ENCODE data around the gene CFAP91. TPM values are rescaled to one million over a fixed set of nuclear protein-coding genes. Genes with fewer than 3 reads are reported as not detected.

Gene CFAP91
- total RNA-seq, 1 experiment from 2014 or later = 1.5 TPM

DNA sequence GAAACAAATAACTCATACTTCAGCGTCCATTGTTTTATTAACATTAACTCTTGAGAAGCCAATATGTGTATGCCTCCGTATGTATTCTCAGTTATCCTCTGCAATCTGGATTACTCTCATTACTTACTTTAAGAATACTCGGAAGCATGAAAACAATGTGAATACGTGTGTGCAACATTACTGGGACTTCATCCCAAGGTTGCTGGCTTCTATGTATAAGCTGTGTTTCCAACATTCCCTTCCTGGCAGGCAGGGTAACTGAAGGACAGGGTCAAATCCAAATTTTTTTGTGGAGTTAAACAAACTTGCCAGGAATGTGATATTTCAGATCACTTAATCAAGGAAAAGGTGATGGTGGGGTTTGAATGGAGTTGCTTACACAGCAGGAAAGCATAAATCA lies 44.5 kb downstream of the CFAP91 start:
- intact Hi-C loops (cut with micrococcal nuclease; ENCODE audit: unreplicated experiment) = no loop called here
- TF ChIP-seq, protein P1, sequence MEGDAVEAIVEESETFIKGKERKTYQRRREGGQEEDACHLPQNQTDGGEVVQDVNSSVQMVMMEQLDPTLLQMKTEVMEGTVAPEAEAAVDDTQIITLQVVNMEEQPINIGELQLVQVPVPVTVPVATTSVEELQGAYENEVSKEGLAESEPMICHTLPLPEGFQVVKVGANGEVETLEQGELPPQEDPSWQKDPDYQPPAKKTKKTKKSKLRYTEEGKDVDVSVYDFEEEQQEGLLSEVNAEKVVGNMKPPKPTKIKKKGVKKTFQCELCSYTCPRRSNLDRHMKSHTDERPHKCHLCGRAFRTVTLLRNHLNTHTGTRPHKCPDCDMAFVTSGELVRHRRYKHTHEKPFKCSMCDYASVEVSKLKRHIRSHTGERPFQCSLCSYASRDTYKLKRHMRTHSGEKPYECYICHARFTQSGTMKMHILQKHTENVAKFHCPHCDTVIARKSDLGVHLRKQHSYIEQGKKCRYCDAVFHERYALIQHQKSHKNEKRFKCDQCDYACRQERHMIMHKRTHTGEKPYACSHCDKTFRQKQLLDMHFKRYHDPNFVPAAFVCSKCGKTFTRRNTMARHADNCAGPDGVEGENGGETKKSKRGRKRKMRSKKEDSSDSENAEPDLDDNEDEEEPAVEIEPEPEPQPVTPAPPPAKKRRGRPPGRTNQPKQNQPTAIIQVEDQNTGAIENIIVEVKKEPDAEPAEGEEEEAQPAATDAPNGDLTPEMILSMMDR (IDR thresholded peaks at IDR 0.05; ENCODE audit: unreplicated experiment) = no peak
- DNase-seq = no peak
- Mint-ChIP-seq H3K4me1 (ENCODE audit: low read depth, unreplicated experiment) (no peaks in the 10 kb centered on the region), H3K36me3 (ENCODE audit: insufficient read depth, unreplicated experiment) (no peaks in the 10 kb centered on the region), H3K27me3 (ENCODE audit: unreplicated experiment) (peaks cover 8% of the 10 kb centered on the region), H3K4me3 (ENCODE audit: low read depth, unreplicated experiment) (no peak overlapping the region), H3K9me3 (ENCODE audit: low read depth, unreplicated experiment) (no peaks in the 10 kb centered on the region), H3K27ac (ENCODE audit: unreplicated experiment) (no peak overlapping the region)
- BruUV-seq (replicated peaks) = no TSS peak
- CTCF ChIA-PET = no interaction called here

DNA sequence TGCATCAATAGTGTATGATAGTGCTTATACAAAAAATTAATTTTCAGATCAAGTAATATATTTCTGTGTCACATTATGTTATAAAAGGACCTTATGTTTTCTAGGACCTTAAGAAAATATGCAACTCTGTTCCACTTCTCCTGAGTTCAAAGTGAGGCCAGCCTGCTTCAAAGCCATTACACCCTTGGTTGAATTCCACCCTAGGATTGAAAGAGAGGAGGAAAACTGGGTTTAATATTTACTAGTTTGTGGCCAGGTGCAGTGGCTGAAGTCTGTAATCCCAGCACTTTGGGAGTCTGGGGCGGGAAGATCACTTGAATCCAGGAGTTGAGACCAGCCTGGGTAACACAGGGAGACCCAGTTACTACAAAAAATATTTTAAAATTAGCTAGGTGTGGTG lies 46.2 kb downstream of the CFAP91 start:
- Mint-ChIP-seq H3K4me3 (ENCODE audit: low read depth, unreplicated experiment) (no peak overlapping the region), H3K9me3 (ENCODE audit: low read depth, unreplicated experiment) (peaks cover 3% of the 10 kb centered on the region), H3K27ac (ENCODE audit: unreplicated experiment) (no peak overlapping the region), H3K4me1 (ENCODE audit: low read depth, unreplicated experiment) (no peaks in the 10 kb centered on the region), H3K27me3 (ENCODE audit: unreplicated experiment) (peaks cover 8% of the 10 kb centered on the region), H3K36me3 (ENCODE audit: insufficient read depth, unreplicated experiment) (no peaks in the 10 kb centered on the region)
- CTCF ChIA-PET = no interaction called here
- intact Hi-C loops (cut with micrococcal nuclease; ENCODE audit: unreplicated experiment) = no loop called here
- no peak for DNase-seq
- BruUV-seq (replicated peaks) = no TSS peak
- TF ChIP-seq, protein P1 (IDR thresholded peaks at IDR 0.05; ENCODE audit: unreplicated experiment) = no peak

DNA sequence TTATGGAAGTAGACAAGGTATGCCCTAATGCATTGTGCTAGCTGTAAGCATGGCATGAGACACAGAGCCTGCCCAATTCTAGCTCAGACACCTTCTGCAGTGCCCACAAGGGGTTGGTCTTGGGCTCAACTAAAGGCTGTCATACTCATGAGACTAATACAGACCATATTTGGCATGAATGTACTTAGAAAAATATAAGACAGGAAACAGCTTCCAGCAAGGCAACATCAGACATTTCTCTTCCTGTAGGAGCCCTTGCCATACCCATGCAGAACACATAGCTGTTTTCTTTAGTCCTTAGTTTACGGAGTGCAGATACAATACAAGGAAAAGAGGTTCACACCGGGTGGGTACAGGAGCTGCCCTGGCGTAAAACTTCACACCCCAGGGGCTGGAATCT lies 48.6 kb downstream of the CFAP91 start:
- BruUV-seq (replicated peaks) = no TSS peak
- H3K4me3 Mint-ChIP-seq (ENCODE audit: low read depth, unreplicated experiment) = no peak overlapping the region
- CTCF ChIA-PET = no interaction called here
- DNase-seq = no peak
- no peaks in the 10 kb centered on the region for H3K4me1 Mint-ChIP-seq (ENCODE audit: low read depth, unreplicated experiment)
- no peak overlapping the region for H3K27ac Mint-ChIP-seq (ENCODE audit: unreplicated experiment)
- H3K27me3 Mint-ChIP-seq (ENCODE audit: unreplicated experiment) = peaks cover 8% of the 10 kb centered on the region
- H3K9me3 Mint-ChIP-seq (ENCODE audit: low read depth, unreplicated experiment) = peaks cover 8% of the 10 kb centered on the region
- TF ChIP-seq, protein P1 (IDR thresholded peaks at IDR 0.05; ENCODE audit: unreplicated experiment) = no peak
- intact Hi-C loops (cut with micrococcal nuclease; ENCODE audit: unreplicated experiment) = no loop called here
- H3K36me3 Mint-ChIP-seq (ENCODE audit: insufficient read depth, unreplicated experiment) = no peaks in the 10 kb centered on the region

Other genes with a start within 250 kb of the CFAP91 start
- 48.6 and 54.3 TPM in 2 replicates for gene TMEM39A, start 239.4 kb upstream of the CFAP91 start, total RNA-seq (2022)
- gene POGLUT1, start 234.1 kb upstream of the CFAP91 start, total RNA-seq (2022) = 10.3 and 13.3 TPM in 2 replicates
- gene TIMMDC1, start 204.5 kb upstream of the CFAP91 start, total RNA-seq (2022) = 82.1 and 84.1 TPM in 2 replicates
- not detected in 2 replicates for gene CD80, start 143.4 kb upstream of the CFAP91 start, total RNA-seq (2022)
- 1.8 and 2.4 TPM in 2 replicates for gene ADPRH, start 123.5 kb upstream of the CFAP91 start, total RNA-seq (2022)
- 0.81 and 0.99 TPM in 2 replicates for gene PLA1A, start 105.1 kb upstream of the CFAP91 start, total RNA-seq (2022)
- gene POPDC2, start 42.4 kb upstream of the CFAP91 start, total RNA-seq (2022) = 0.80 and 1.0 TPM in 2 replicates
- gene COX17, start 25.6 kb upstream of the CFAP91 start, total RNA-seq (2022) = 48.4 and 51.3 TPM in 2 replicates
- 2.9 and 6.0 TPM in 2 replicates for gene NR1I2, start 79.1 kb downstream of the CFAP91 start, total RNA-seq (2022)